K562 (cell line): ENCODE data around the gene KLRC3. TPM values are rescaled to one million over a fixed set of nuclear protein-coding genes. Genes with fewer than 3 reads are reported as not detected.

ENCODE experiments used
- ATAC-seq: fragments of 200-7000 bp; cut with Tn5 transposase; 3 replicates; pipeline ENCODE4 v1.9.1; 2020; ENCODE audit warnings: moderate library complexity
- BruUV-seq: library from RNA; stranded (reverse); fragments of 400-500 nt; replicated peaks from 2 replicates; lab custom pipeline; 2021; lab: Mats Ljungman, UMichigan
- CTCF ChIA-PET: fragments of 300-600 bp; formaldehyde crosslinking; extraction: SDS; loops from one replicate; lab custom pipeline; 2021; ENCODE audit warnings: low intra/inter-chr PET ratio; lab: Yijun Ruan, JAX
- POLR2A ChIA-PET: fragments of 300-600, 350-650 bp; sonication (Branson Sonifier 250); formaldehyde crosslinking; extraction: SDS; loops from one replicate; lab custom pipeline; 2021; ENCODE audit warnings: antibody characterized with exemption, inconsistent platforms; lab: Yijun Ruan, JAX
- DNase-seq, 4 experiments: peaks; one replicate each; pipeline versions ENCODE4 v3.0.0 to v3.0.0-alpha.2; 2011 to 2018; ENCODE audit warnings: low spot score in 3 of 4, mixed read lengths in 3 of 4; ENCODE audit errors: extremely low read depth in 1 of 4
- FAIRE-seq: peaks from 2 replicates; lab custom pipeline; 2011; peaks lifted over from hg19 to GRCh38; lab: Jason Lieb, UNC
- H2AFZ ChIP-seq: 2 replicates; pipeline ENCODE4 v1.6.0; 2011; ENCODE audit warnings: low read depth, low read length, control low read depth, inconsistent platforms
- H3K27ac ChIP-seq: fragments of 200-600 bp; 3 replicates; pipeline ENCODE4 v1.8.0; 2011; ENCODE audit warnings: low read depth, mild to moderate bottlenecking, control low read depth, inconsistent platforms, low read length, moderate library complexity, mixed read lengths; ENCODE audit errors: extremely low read depth
- H3K27me3 ChIP-seq, 2 experiments: fragments of 300-600 bp in 1 of 2; 2 replicates in 1 of 2; 3 replicates in 1 of 2; pipeline versions ENCODE4 v1.6.0 to v1.8.0; 2011; ENCODE audit warnings: inconsistent platforms in 2 of 2, low read length in 2 of 2, mild to moderate bottlenecking in 1 of 2, mixed read lengths in 1 of 2, moderate library complexity in 1 of 2; ENCODE audit not compliant: control insufficient read depth in 2 of 2, insufficient read depth in 2 of 2
- H3K36me3 ChIP-seq: fragments of 300-600 bp; 3 replicates; pipeline ENCODE4 v1.8.0; 2011; ENCODE audit warnings: mild to moderate bottlenecking, low read length, inconsistent platforms; ENCODE audit not compliant: control insufficient read depth, insufficient read depth
- H3K4me1 ChIP-seq, 2 experiments: fragments of 200-600 bp in 1 of 2; replicated peaks in 1 of 2; 2 replicates in 1 of 2; 3 replicates in 1 of 2; pipeline versions ENCODE4 v1.5.1 to v1.8.0; 2011; ENCODE audit warnings: inconsistent platforms in 2 of 2, low read length in 2 of 2, mild to moderate bottlenecking in 1 of 2, mixed read lengths in 1 of 2, moderate library complexity in 1 of 2; ENCODE audit not compliant: control insufficient read depth in 2 of 2, insufficient read depth in 2 of 2
- H3K4me2 ChIP-seq: 2 replicates; pipeline ENCODE4 v1.6.1; 2011; ENCODE audit warnings: low read length, control low read depth, inconsistent platforms, mixed read lengths; ENCODE audit not compliant: insufficient read depth
- H3K4me3 ChIP-seq: fragments of 200-600 bp; sonication (generic), shearing (Covaris generic); 2 replicates; pipeline ENCODE4 v1.5.1; 2016; ENCODE audit warnings: control low read depth, inconsistent platforms
- H3K79me2 ChIP-seq: fragments of 200-600 bp; 3 replicates; pipeline ENCODE4 v1.8.0; 2011; ENCODE audit warnings: low read length, inconsistent platforms; ENCODE audit not compliant: control insufficient read depth, insufficient read depth
- H3K9ac ChIP-seq, 2 experiments: 2 replicates each; pipeline versions ENCODE4 v1.6.0 to v1.6.1; 2011; ENCODE audit warnings: low read depth in 2 of 2, low read length in 2 of 2, control low read depth in 1 of 2, inconsistent platforms in 1 of 2, mild to moderate bottlenecking in 1 of 2, mixed read lengths in 1 of 2; ENCODE audit not compliant: insufficient read depth in 1 of 2
- H3K9me1 ChIP-seq: one replicate; pipeline ENCODE4 v1.6.0; 2011; ENCODE audit warnings: inconsistent platforms, mild to moderate bottlenecking, low read length, moderate library complexity; ENCODE audit not compliant: control insufficient read depth, insufficient read depth
- H3K9me3 ChIP-seq: replicated peaks from 2 replicates; pipeline ENCODE4 v1.5.1; 2011; ENCODE audit warnings: low read depth, low read length, inconsistent platforms; ENCODE audit not compliant: control insufficient read depth, insufficient read depth
- H4K20me1 ChIP-seq: replicated peaks from 2 replicates; pipeline ENCODE4 v1.6.1; 2011; ENCODE audit warnings: low read length, inconsistent platforms, mixed read lengths; ENCODE audit not compliant: control insufficient read depth, insufficient read depth
- ADNP ChIP-seq: fragments of 200-800 bp; sonication (Bioruptor generic); IDR thresholded peaks from 2 replicates; pipeline ENCODE4 v1.6.1; 2016; ENCODE audit warnings: missing genetic modification characterization, missing compliant biosample characterization
- CBFA2T2 ChIP-seq: fragments of 450-650 bp; conservative IDR thresholded peaks from 2 replicates; pipeline ENCODE4 v1.6.1; 2017; ENCODE audit warnings: mild to moderate bottlenecking
- CREB1 ChIP-seq, 2 experiments: sonication (generic) in 1 of 2; formaldehyde crosslinking in 1 of 2; IDR thresholded peaks; 2 replicates each; pipeline versions ENCODE4 v1.6.1 to v1.8.0; 2012 to 2022; ENCODE audit warnings: inconsistent platforms in 1 of 2, mild to moderate bottlenecking in 1 of 2, missing genetic modification reagents in 1 of 2, moderate library complexity in 1 of 2
- ELF4 ChIP-seq: fragments of 450-650 bp; formaldehyde crosslinking; IDR thresholded peaks from 2 replicates; pipeline ENCODE4 v1.4.0; 2022; ENCODE audit warnings: missing genetic modification characterization
- FUS ChIP-seq: fragments of 200-400 bp; formaldehyde crosslinking; optimal IDR thresholded peaks from 2 replicates; pipeline ENCODE3; 2017; ENCODE audit warnings: low read depth, low read length
- GTF2A2 ChIP-seq: IDR thresholded peaks from 2 replicates; pipeline ENCODE4 v1.6.1; 2016; ENCODE audit warnings: mild to moderate bottlenecking, missing genetic modification characterization, missing compliant biosample characterization
- GTF2E2 ChIP-seq: fragments of 200-800 bp; sonication (Bioruptor generic); IDR thresholded peaks from 2 replicates; pipeline ENCODE4 v1.6.1; 2016; ENCODE audit warnings: missing genetic modification characterization, missing compliant biosample characterization
- HDAC8 ChIP-seq: fragments of 450-650 bp; IDR thresholded peaks from 2 replicates; pipeline ENCODE4 v1.6.1; 2016; ENCODE audit warnings: mild to moderate bottlenecking, missing genetic modification characterization, moderate library complexity, missing compliant biosample characterization
- NR1H2 ChIP-seq: sonication (generic); formaldehyde crosslinking; IDR thresholded peaks from 2 replicates; pipeline ENCODE4 v1.4.0; 2020; ENCODE audit warnings: mild to moderate bottlenecking, missing genetic modification reagents
- POLR2B ChIP-seq: fragments of 450-650 bp; IDR thresholded peaks from 2 replicates; pipeline ENCODE4 v1.6.1; 2018; ENCODE audit warnings: low read depth; ENCODE audit not compliant: partially characterized antibody
- ZNF408 ChIP-seq: fragments of 250-450 bp; sonication (Bioruptor Pico); IDR thresholded peaks from 2 replicates; pipeline ENCODE4 v1.4.0; 2020; ENCODE audit warnings: low read depth, mild to moderate bottlenecking, moderate library complexity
- WGBS: fragments of 100-300 bp; shearing (Covaris generic); methylation state at CpG from one replicate; pipeline ENCODE4 v1.1.6; 2016; ENCODE audit warnings: low coverage, mixed read lengths; ENCODE audit not compliant: insufficient coverage; ENCODE audit errors: missing lambda C conversion rate; 5-methylcytosine and 5-hydroxymethylcytosine counted together
- in situ Hi-C: fragments of 300-500 bp; cut with MboI; formaldehyde crosslinking; loops from 4 replicates; pipeline ENCODE4 v1.15.0; 2018; ENCODE audit warnings: inconsistent platforms, mixed read lengths
- intact Hi-C: fragments of 100-400 bp; cut with micrococcal nuclease; formaldehyde crosslinking; loops from 2 replicates; pipeline ENCODE4 v1.14.2; 2022
- polyA plus RNA-seq, 8 experiments: library from polyadenylated mRNA; depleted of rRNA in 4 of 8; stranded (reverse) in 5 of 8; unstranded in 3 of 8; fragments of >200 nt; fragmentation: Nextera tagmentation in 2 of 8; fragmentation: Illumina TruSeq in 1 of 8; extraction: Ambion mirVana in 2 of 8; extraction: Trizol in 1 of 8; gene quantifications; 2 replicates each; pipeline versions ENCODE4 v1.2.1 to v1.2.3, GENCODE V29; 2011 to 2014; ENCODE audit warnings: inconsistent platforms in 1 of 8, missing spikeins in 1 of 8
- total RNA-seq, 7 experiments: library from RNA; depleted of rRNA in 6 of 7; stranded (reverse); fragments of >200 nt in 6 of 7; fragmentation: Illumina TruSeq in 2 of 7; extraction: Trizol in 2 of 7; gene quantifications; 2 replicates each; pipeline versions ENCODE4 v1.2.1 to v1.2.3, GENCODE V29; 2011 to 2021; ENCODE audit warnings: low replicate concordance in 1 of 7

The KLRC3 gene
- total and polyA plus RNA-seq, 9 of the 15 experiments (the other 6 are each of a cell fraction or from before 2014, with no cell fraction given) = 0.09 to 0.32 (median 0.18) TPM; not detected in 5

GRCh38 chr12:10453156-10453555, 32.8 kb upstream of the KLRC3 start, which contains the start of gene KLRC1 (continued):
- TF ChIP-seq CREB1 (IDR thresholded peaks at IDR 0.05) (no peak), CREB1 (CRISPR knock-in tag; IDR thresholded peaks at IDR 0.05) (no peak), GTF2E2 (tag) (no peak)

- Histone ChIP-seq H3K27me3 (no peaks in the 10 kb centered on the region), H3K4me2 (no peak overlapping the region), H3K27ac (no peak overlapping the region), H3K36me3 (no peaks in the 10 kb centered on the region), H3K9me1 (no peaks in the 10 kb centered on the region), H3K4me1 (no peaks in the 10 kb centered on the region), H3K9ac (no peak overlapping the region), H3K9me3 (no peaks in the 10 kb centered on the region; the same call in 1 of the 2 replicates), H3K4me3 (no peak overlapping the region), H3K79me2 (no peaks in the 10 kb centered on the region), H4K20me1 (no peaks in the 10 kb centered on the region), H2AFZ (0 out of 2 replicates have a peak overlapping the region, but pooled peaks have one; percentile 45)
- intact Hi-C loops (no loop called here), in situ Hi-C loops (no loop called here)
- ATAC-seq (no peak), DNase-seq (no peak), FAIRE-seq (no peak)
- BruUV-seq = no TSS peak
- ChIA-PET CTCF (no interaction called here), POLR2A (no interaction called here)
- WGBS = 57% methylated on average over 1 of the region's 4 CpGs
- TF ChIP-seq CBFA2T2 = no peak
- no peak for TF ChIP-seq ADNP (tag)
- no peak for TF ChIP-seq GTF2A2 (tag)
- TF ChIP-seq ZNF408 = no peak
- TF ChIP-seq ELF4 (CRISPR knock-in tag) = no peak
- TF ChIP-seq NR1H2 (CRISPR knock-in tag) = no peak
- TF ChIP-seq FUS = no peak
- no peak for TF ChIP-seq POLR2B
- no peak for TF ChIP-seq HDAC8
These were observed 27.8 kb upstream of the KLRC3 start for GRCh38 chr12:10448236-10448635.
